Adrenal gland (tissue), 12 donors: ENCODE measurements around the gene NUDCD3. TPM values are rescaled to one million over a fixed set of nuclear protein-coding genes. Genes with fewer than 3 reads are reported as not detected.

ENCODE experiments used
- DNase-seq, 7 donors: peaks; one replicate each; pipeline ENCODE4 v3.0.0-alpha.2; 2019 to 2020
- H3K27ac ChIP-seq, 5 donors: fragments of 200-600 bp; sonication (generic) in 4 of 5; 1 replicate in 3 of 5; 2 replicates in 2 of 5; pipeline versions ENCODE4 v1.5.1 to v1.8.0; 2016 to 2020; ENCODE audit warnings: mild to moderate bottlenecking in 1 of 5
- H3K27me3 ChIP-seq: fragments of 200-600 bp; 2 replicates; pipeline ENCODE4 v1.8.0; 2021
- H3K36me3 ChIP-seq, 2 donors: fragments of 200-600 bp; replicated peaks in 1 of 2; 1 replicate in 1 of 2; 2 replicates in 1 of 2; pipeline versions ENCODE4 v1.5.1 to v1.8.0; 2018 to 2022
- H3K4me1 ChIP-seq, 2 donors: fragments of 200-600 bp; replicated peaks in 1 of 2; 1 replicate in 1 of 2; 2 replicates in 1 of 2; pipeline versions ENCODE4 v1.5.1 to v1.8.0; 2018 to 2021
- H3K4me3 ChIP-seq, 4 donors: fragments of 200-600 bp; sonication (generic) in 3 of 4; one replicate each; pipeline ENCODE4 v1.5.1; 2016 to 2018
- H3K9me3 ChIP-seq, 3 donors: fragments of 200-600 bp; sonication (generic) in 1 of 3; replicated peaks in 1 of 3; 1 replicate in 2 of 3; 2 replicates in 1 of 3; pipeline versions ENCODE4 v1.5.1 to v1.8.0; 2016 to 2021
- CTCF ChIP-seq, 6 experiments: fragments of 450-650 bp in 4 of 6; fragments of 200-600 bp in 2 of 6; sonication (generic) in 1 of 6; IDR thresholded peaks; 1 replicate in 5 of 6; 2 replicates in 1 of 6; pipeline versions ENCODE4 v1.5.1 to v1.8.0; 2016 to 2021; ENCODE audit warnings: antibody characterized with exemption in 6 of 6, mild to moderate bottlenecking in 2 of 6, moderate library complexity in 1 of 6
- POLR2A ChIP-seq, 2 donors: fragments of 450-650 bp; IDR thresholded peaks; one replicate each; pipeline ENCODE4 v1.6.1; 2017; ENCODE audit warnings: antibody characterized with exemption in 2 of 2, mild to moderate bottlenecking in 2 of 2, moderate library complexity in 1 of 2
- whole genome bisulfite sequencing, 4 donors: extraction: QIAGEN DNeasy Blood & Tissue Kit in 2 of 4; methylation state at CpG; one replicate each; pipeline versions ENCODE4 v1.1.5 to v1.1.7; 2013 to 2017; 5-methylcytosine and 5-hydroxymethylcytosine counted together
- intact Hi-C, 2 donors: fragments of 100-400 bp; cut with DNase I; formaldehyde crosslinking; loops; one replicate each; pipeline versions ENCODE4 v1.14.1 to v1.15.0; 2022 to 2023
- polyA plus RNA-seq, 3 donors: library from polyadenylated mRNA; stranded (reverse); fragments of 200-250 nt in 2 of 3; fragments of 350-450 nt in 1 of 3; fragmentation: Illumina TruSeq in 1 of 3; extraction: RNeasy Lipid Tissue Mini Kit (QIAGEN cat#74804) in 1 of 3; gene quantifications; one replicate each; pipeline ENCODE4 v1.2.3, GENCODE V29; 2013 to 2014
- total RNA-seq, 9 donors: library from RNA; depleted of rRNA in 4 of 9; stranded (reverse); fragments of >200 nt in 4 of 9; fragments of 120-200 nt in 1 of 9; fragmentation: NEBNext Ultra II Directional in 1 of 9; extraction: Animal tissue kit (Norgen Biotek cat#: 25700) in 1 of 9; gene quantifications; one replicate each; pipeline versions ENCODE4 v1.1.0 to v1.2.4, GENCODE V29; 2013 to 2023
- donor health status: healthy with polysubstance abuse.
- donor health status: Bipolar disorder and iron deficiency.
- donor health status: DM: yes; HTN: yes; CAD: no.
- donor health status: DM: no; HTN: no; CAD: no.
- donor health status: DM: no; HTN: no; CAD: no.
- donor health status: DM: yes; HTN: yes; CAD: no.

NUDCD3 gene
- total and polyA plus RNA-seq, 12 donors: 30.5 to 136 (median 71.1) TPM

- peaks cover 0 to 5% of the 10 kb centered on the region in 2 donors for H3K36me3 ChIP-seq
- DNase-seq: no peak
- H3K4me1 ChIP-seq: peaks cover 0 to 17% of the 10 kb centered on the region in 2 donors
- intact Hi-C loops: no loop called here
- no peak overlapping the region for H3K4me3 ChIP-seq
- H3K9me3 ChIP-seq: no peaks in the 10 kb centered on the region
- no peaks in the 10 kb centered on the region for H3K27me3 ChIP-seq
- 74 to 97% (median 79%) methylated on average over 3 of the region's 3 CpGs for WGBS, 4 donors
- TF ChIP-seq POLR2A (IDR thresholded peaks at IDR 0.05): no peak
- no peak for TF ChIP-seq CTCF (IDR thresholded peaks at IDR 0.05)
- H3K27ac ChIP-seq: peak overlapping the region in 1 of 5 donors; percentile 8
Observed at GRCh38 chr7:44408596-44408995, 81.9 kb downstream of the NUDCD3 start.

- Histone ChIP-seq H3K27me3 (no peaks in the 10 kb centered on the region), H3K9me3 (no peaks in the 10 kb centered on the region), H3K36me3 (peaks cover 0 to 11% of the 10 kb centered on the region in 2 donors), H3K27ac (no peak overlapping the region), H3K4me1 (peaks cover 0 to 13% of the 10 kb centered on the region in 2 donors), H3K4me3 (no peak overlapping the region)
- TF ChIP-seq CTCF (IDR thresholded peaks at IDR 0.05): no peak
- no peak for TF ChIP-seq POLR2A (IDR thresholded peaks at IDR 0.05)
- intact Hi-C loops: no loop called here
- WGBS, 4 donors: 92 to 97% (median 94%) methylated on average over 2 of the region's 2 CpGs
- no peak for DNase-seq
Observed at GRCh38 chr7:44403775-44404174, 86.7 kb downstream of the NUDCD3 start.

GRCh38 chr7:44403176-44403759, 87.2 kb downstream of the NUDCD3 start:
- H3K27ac ChIP-seq: no peak overlapping the region
- intact Hi-C loops: no loop called here
- TF ChIP-seq POLR2A (IDR thresholded peaks at IDR 0.05) (no peak), CTCF (IDR thresholded peaks at IDR 0.05) (no peak)
- H3K9me3 ChIP-seq: no peaks in the 10 kb centered on the region
- 96 to 100% (median 97%) methylated on average over 3 to 4 of the region's 4 CpGs for WGBS, 4 donors
- no peaks in the 10 kb centered on the region for H3K27me3 ChIP-seq
- H3K36me3 ChIP-seq: peaks cover 0 to 11% of the 10 kb centered on the region in 2 donors
- DNase-seq: no peak
- H3K4me3 ChIP-seq: no peak overlapping the region
- peaks cover 0 to 8% of the 10 kb centered on the region in 2 donors for H3K4me1 ChIP-seq

GRCh38 chr7:44402401-44403060, 87.9 kb downstream of the NUDCD3 start:
- no peaks in the 10 kb centered on the region for H3K27me3 ChIP-seq
- intact Hi-C loops: no loop called here

More at GRCh38 chr7:44402401-44403060, 87.9 kb downstream of the NUDCD3 start:
- Histone ChIP-seq H3K36me3 (peaks cover 0 to 11% of the 10 kb centered on the region in 2 donors), H3K9me3 (no peaks in the 10 kb centered on the region), H3K4me3 (no peak overlapping the region), H3K4me1 (peaks cover 0 to under 1% of the 10 kb centered on the region in 2 donors), H3K27ac (no peak overlapping the region)
- TF ChIP-seq POLR2A (IDR thresholded peaks at IDR 0.05) (no peak), CTCF (IDR thresholded peaks at IDR 0.05) (no peak)
- WGBS, 4 donors: 95 to 98% (median 97%) methylated on average over 14 of the region's 14 CpGs
- no peak for DNase-seq
